HG02642 (cell line): ENCODE data around the gene PTPRK.

Experiments
- ATAC-seq: cut with Tn5 transposase; IDR thresholded peaks from one replicate; pipeline ENCODE4 v1.9.1; 2021; ENCODE audit warnings: mild to moderate bottlenecking; ENCODE audit not compliant: unreplicated experiment, poor library complexity

PTPRK gene

DNA sequence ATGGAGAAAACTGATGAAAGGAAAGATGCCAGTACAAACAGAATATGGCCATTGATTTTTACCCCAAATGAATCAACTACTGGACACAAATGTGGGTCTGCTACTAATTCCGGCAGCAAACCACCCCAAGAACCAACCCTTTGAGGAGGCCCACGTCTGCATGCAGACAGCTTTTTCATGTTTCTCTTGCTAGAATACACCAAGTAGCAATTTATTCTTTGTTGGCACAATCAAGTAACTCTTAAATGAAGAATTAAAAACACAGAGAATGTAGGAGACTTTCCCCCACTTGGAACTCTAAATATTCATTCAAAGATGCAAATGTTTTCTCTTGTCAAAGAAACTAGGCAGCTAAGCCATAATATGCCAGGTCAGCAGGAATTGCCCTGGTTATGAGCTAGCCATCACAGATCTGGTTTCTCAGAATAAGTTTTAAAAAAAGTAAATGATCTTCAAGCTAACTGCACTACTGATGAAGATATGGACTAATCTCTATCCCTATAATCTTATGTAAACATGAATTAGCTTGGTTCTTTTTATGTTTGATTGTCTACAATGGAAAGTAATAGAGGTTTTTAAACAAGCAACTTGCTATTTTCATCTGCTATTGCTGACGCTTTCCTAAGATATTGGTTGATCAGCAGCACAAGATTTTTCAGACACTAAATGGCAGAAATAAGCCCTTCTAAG is 456.4 kb downstream of the PTPRK start:
- ATAC-seq, result no peak

DNA sequence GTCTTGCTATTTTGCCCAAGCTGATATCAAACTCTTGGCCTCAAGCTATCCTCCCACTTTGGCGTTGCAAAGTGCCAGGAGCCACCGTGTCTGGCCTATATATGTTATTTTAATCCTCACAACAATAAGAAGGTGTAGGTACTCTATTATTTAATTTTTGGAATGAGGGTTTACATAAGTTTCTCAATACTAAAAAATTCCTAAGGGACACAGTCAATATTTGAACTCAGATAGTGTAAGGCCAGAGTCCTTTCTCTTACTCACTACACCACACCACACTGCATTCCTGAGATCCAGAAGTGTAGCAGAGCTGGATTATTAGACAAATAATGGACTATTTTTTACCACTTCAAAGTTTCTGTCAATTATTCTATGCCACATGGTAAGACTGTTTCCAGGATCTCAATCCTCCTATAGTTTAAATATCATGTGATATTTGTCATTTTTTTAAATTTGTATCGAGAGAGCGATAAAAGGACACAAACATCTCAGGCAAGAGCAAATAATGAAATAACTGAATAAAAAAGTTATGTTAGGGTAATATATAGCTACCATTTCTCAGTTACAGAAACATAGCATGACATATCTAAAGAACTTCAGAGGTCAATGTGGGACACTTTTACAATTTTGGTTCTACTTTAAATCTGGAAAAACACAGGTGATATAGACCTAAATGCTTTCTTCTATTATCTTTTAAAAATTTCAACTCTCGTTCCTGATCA is 457.4 kb downstream of the PTPRK start:
- no peak for ATAC-seq

DNA sequence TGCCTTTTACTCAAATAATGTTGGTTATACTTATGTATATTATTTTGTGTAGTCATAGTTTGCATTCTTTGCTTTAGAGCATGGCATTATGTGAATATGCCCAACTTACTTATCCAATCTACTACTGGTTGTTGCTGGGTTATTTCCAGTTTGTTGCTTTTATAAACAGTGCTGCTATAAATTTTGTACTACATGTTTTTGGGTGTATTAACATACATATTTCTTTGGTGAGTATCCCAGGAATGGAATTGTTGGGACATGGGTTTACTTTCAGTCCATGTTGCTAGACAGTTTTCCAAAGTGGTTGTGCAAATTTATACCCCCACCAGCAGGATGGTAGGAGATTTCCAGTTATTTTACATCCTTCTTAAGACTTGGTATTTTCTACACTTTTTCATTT is 462.5 kb downstream of the PTPRK start:
- ATAC-seq, result no peak

DNA sequence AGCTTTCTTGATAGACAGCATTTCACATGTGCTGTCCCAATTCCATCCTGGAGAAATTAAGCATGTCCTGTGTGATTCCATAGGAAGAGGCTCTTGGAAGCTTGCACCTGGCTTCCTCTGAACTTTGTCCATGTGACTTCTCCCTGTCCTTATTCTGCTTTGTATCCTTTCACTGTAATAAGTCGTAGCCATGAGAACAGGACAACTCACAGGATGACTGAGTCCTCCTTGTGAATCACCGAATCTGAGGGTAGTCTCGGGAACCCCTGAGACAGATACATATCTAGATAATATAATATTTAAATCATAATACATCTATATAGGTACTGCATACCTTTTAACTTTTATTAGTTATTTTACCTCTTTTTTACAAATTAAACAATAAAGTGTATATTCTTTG is 462.9 kb downstream of the PTPRK start:
- no peak for ATAC-seq

DNA sequence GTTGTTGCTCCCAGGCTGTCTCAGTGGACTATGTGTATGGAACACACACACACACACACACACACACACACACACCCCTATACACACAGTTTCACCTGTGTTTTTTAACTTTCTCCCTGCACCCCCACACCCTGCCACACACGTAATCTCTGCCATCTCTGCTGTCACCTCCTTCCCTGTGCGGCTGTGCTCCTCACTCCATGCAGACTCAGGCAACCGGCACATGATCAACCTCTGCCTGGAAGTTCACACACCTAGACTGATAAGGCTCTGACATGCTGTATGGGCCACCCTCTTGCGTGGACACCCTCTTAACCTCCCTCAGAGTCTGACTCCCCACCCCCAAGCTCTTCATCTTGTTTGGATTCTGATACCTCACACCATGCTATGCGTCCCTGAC is 467.3 kb downstream of the PTPRK start:
- ATAC-seq, result no peak

- ATAC-seq, result no peak
Observed at GRCh38 chr6:128047989-128048388, 472.4 kb downstream of the PTPRK start.

- ATAC-seq, result no peak
Observed at GRCh38 chr6:128046033-128046432, 474.4 kb downstream of the PTPRK start.

DNA sequence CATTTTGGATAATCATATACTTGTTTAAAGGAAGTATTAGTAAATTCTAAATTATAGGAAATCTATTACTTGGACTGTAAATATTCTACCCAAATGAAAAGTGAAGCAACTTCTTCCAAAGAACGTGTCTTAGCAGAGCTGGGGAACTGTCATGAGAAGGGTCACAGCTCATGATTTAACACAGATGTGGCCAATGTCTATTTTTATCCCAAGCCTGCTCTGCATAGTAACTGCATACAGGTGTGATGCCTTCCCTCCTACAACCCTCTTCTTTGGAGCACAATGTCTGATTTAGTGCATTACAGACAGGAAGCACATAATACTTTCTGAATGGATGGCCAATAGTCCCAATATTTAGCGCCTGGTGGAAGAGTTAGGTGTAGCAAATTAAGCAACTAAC is 480.9 kb downstream of the PTPRK start:
- ATAC-seq, result no peak

GRCh38 chr6:128036808-128037570 is 483.4 kb downstream of the PTPRK start:
- ATAC-seq, result no peak

DNA sequence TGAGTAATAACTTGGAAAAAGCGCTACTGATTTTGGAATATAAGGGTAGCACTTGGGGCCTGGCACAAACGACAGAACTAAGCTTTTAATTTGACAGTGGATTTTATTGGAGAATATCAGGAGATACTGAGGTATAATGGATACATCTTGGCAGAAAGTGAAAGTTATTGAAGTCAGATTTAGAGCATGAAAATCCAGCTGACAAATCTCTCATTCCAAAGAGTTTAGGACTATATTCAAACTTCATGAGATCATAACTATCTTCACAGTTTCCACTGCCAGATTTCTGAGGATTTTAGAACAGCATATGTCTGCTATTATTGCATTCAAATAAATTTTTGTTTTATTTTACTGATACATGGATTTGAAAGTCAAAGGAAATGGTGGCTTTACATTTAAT is 487.2 kb downstream of the PTPRK start:
- ATAC-seq, result no peak

- ATAC-seq, result no peak
Observed at GRCh38 chr6:128032042-128032441, 488.4 kb downstream of the PTPRK start.

GRCh38 chr6:128029826-128030225 is 490.6 kb downstream of the PTPRK start:
- ATAC-seq, result no peak

GRCh38 chr6:128028183-128028582 is 492.2 kb downstream of the PTPRK start:
- no peak for ATAC-seq

DNA sequence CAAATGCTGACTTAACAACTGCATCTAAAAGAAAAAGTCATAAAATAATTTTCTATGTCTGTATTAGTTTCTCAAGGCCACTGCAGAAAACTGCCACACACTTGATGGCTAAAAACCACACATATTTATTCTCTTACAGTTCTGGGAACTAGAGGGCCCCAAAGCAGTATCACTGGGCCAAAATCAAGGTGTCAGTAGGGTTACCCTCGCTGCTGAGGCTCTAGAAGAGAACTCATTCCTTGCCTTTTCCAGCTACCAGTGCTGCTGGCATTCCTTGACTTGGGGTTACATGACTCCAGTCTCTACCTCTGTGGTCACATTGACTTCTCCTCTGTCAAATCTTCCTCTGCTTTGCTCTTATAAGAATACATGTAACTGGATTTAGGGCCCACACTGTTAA is 494.9 kb downstream of the PTPRK start:
- ATAC-seq, result no peak

DNA sequence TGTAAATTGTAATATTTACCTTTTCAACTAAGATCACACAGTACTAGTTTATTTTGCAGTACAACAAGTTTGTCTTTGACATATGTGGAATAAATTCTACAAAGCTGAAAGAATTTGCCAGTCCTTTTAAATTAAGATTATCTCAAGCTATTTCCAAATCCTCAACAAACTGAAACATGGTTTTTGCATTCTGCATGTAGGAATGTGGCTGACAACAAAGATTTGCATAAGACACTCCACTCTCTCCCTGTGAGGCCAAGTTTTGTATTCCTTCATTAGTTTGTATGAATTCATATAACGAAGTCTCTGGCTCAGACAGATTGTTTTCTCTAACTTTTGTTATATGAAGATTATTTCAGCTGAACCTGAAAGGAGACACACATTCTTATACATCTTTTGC is 495.4 kb downstream of the PTPRK start:
- no peak for ATAC-seq

GRCh38 chr6:128024046-128024445 is 496.4 kb downstream of the PTPRK start:
- no peak for ATAC-seq

DNA sequence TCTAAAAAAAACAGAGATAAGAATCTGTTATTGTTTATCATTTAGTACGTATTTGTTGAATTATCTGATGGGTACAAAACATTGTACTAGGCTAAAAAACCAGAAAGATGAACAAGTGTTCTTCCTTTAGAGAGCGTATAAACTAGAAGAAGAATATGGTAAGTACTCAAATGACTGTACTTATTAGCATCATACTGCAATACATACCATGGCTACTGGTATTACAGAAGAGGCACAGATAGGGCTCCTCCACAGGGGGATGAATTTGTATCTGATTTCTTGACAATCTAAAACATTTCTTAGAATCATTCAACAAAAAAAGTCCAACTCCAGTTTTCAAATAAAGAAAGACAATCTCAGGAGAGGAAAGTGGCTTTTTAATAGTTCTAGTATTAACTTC is 501.6 kb downstream of the PTPRK start:
- ATAC-seq, result no peak

GRCh38 chr6:128017288-128017687 is 503.1 kb downstream of the PTPRK start:
- no peak for ATAC-seq

DNA sequence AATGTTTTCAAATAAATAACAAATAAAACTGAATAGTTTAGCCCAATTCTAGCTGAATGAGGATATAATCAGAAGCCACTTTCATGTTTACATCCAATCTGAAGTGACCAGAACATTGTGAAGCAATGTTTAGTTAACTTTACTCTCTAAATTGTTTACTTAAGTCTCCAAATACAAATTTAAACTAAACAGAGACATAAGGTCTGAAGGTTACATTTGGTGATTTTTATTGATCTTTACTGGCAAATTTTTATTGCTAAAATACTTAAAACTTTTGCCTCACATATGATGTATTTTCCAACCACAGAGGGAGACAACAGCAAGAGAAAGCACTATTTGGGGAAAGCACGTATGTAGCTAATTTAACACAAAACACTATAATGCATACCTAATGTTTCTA is 512.7 kb downstream of the PTPRK start:
- ATAC-seq, result no peak

DNA sequence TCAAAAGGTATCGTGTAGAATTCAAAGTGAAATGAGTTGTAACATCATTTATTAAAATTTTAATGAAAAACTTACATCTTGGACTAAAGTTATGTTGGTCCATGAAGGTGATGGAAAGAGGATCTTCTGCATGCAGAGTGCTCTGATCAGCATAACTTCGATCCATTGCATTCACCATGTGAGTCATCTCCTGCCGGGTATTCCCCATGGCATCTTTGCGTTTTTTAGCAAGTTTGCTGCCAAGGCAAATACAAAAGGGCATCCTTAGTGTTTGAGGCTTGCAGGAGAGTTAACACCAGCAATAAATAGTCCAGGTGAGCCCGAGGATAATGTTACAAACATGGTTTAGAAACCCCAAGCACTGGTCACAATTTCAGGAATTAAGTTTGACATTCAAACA is 515.4 kb downstream of the PTPRK start:
- no peak for ATAC-seq

- no peak for ATAC-seq
Observed at GRCh38 chr6:128000363-128000762, 520.0 kb downstream of the PTPRK start.
